Retinal pigment epithelial cell (primary cell): ENCODE data around the gene PRDM13.
"Not testable (repeated sequence)": the region's sequence is repeated elsewhere in the genome, so short reads cannot be mapped to it uniquely, and the experiment has no call there.

Experiments used
- DNase-seq: peaks from one replicate; pipeline ENCODE4 v3.0.0-alpha.2; 2010; ENCODE audit warnings: low read depth
- H3K4me3 ChIP-seq: 2 replicates; pipeline ENCODE4 v1.5.1; 2011; ENCODE audit warnings: mild to moderate bottlenecking, low read length, control low read depth, moderate library complexity
- CTCF ChIP-seq: conservative IDR thresholded peaks from 2 replicates; pipeline ENCODE4 v1.5.1; 2011; ENCODE audit warnings: low read depth, low read length, control low read depth, inconsistent platforms

PRDM13 gene

GRCh38 chr6:99617131-99617530 lies 10.5 kb downstream of the PRDM13 start:
- no peak for TF ChIP-seq CTCF
- H3K4me3 ChIP-seq: no peak overlapping the region
- DNase-seq: no peak

GRCh38 chr6:99618649-99619408 lies 12.2 kb downstream of the PRDM13 start:
- TF ChIP-seq CTCF: no peak
- no peak for DNase-seq
- H3K4me3 ChIP-seq: no peak overlapping the region

GRCh38 chr6:99619409-99619762 lies 12.8 kb downstream of the PRDM13 start:
- no peak overlapping the region for H3K4me3 ChIP-seq
- DNase-seq: no peak
- TF ChIP-seq CTCF: no peak

GRCh38 chr6:99622044-99622443 lies 15.4 kb downstream of the PRDM13 start:
- not testable (repeated sequence) for DNase-seq, H3K4me3 ChIP-seq

- TF ChIP-seq CTCF: no peak
- DNase-seq: no peak
These were observed 22.7 kb downstream of the PRDM13 start for GRCh38 chr6:99629293-99629692.

GRCh38 chr6:99637629-99638028 lies 31.0 kb downstream of the PRDM13 start:
- DNase-seq: no peak
- no peak for TF ChIP-seq CTCF
- H3K4me3 ChIP-seq: no peak overlapping the region

More at GRCh38 chr6:99629293-99629692, 22.7 kb downstream of the PRDM13 start:
- H3K4me3 ChIP-seq: no peak overlapping the region

- not testable (repeated sequence) for DNase-seq
These were observed 31.7 kb downstream of the PRDM13 start for GRCh38 chr6:99638358-99638757.

GRCh38 chr6:99641270-99641669 lies 34.6 kb downstream of the PRDM13 start:
- no peak for DNase-seq
- H3K4me3 ChIP-seq: no peak overlapping the region
- TF ChIP-seq CTCF: no peak

More at GRCh38 chr6:99638358-99638757, 31.7 kb downstream of the PRDM13 start:
- not testable (repeated sequence) for H3K4me3 ChIP-seq
